Cardiac muscle cell (in vitro differentiated cells and primary cell): ENCODE measurements around the gene FUT2. TPM values are rescaled to one million over a fixed set of nuclear protein-coding genes. Genes with fewer than 3 reads are reported as not detected.
A peak's percentile ranks its signal among the peaks of the same experiment; 100 is the strongest.
"Not testable (repeated sequence)": the region's sequence is repeated elsewhere in the genome, so short reads cannot be mapped to it uniquely, and the experiment has no call there.

ENCODE experiments used
- DNase-seq, 2 donors: peaks; one replicate each; pipeline versions ENCODE4 v3.0.0 to v3.0.0-alpha.2; 2010 to 2017; ENCODE audit warnings: low read depth in 1 of 2, low spot score in 1 of 2
- H3K27ac ChIP-seq: fragments of 200-600 bp; sonication (generic); 2 replicates; pipeline ENCODE4 v1.5.1; 2016
- H3K27me3 ChIP-seq: fragments of 200-600 bp; sonication (generic); 2 replicates; pipeline ENCODE4 v1.6.0; 2016; ENCODE audit warnings: control low read depth
- H3K36me3 ChIP-seq: fragments of 200-600 bp; sonication (generic); 2 replicates; pipeline ENCODE4 v1.5.1; 2016; ENCODE audit warnings: control low read depth
- H3K4me1 ChIP-seq: fragments of 200-600 bp; sonication (generic); 2 replicates; pipeline ENCODE4 v1.8.1; 2017; ENCODE audit warnings: low read depth, mild to moderate bottlenecking, mixed run types
- H3K4me3 ChIP-seq: fragments of 200-600 bp; sonication (generic); 2 replicates; pipeline ENCODE4 v1.5.1; 2016; ENCODE audit warnings: mild to moderate bottlenecking
- H3K9me3 ChIP-seq: fragments of 200-600 bp; sonication (generic); 2 replicates; pipeline ENCODE4 v1.5.1; 2017; ENCODE audit warnings: low read depth, mild to moderate bottlenecking, control low read depth
- CTCF ChIP-seq: IDR thresholded peaks from 2 replicates; pipeline ENCODE4 v1.5.1; 2012; ENCODE audit warnings: low read depth, mild to moderate bottlenecking, low read length
- polyA plus RNA-seq: library from polyadenylated mRNA; unstranded; fragments of >200 nt; fragmentation: Nextera tagmentation; extraction: Ambion mirVana; gene quantifications from 2 replicates; pipeline ENCODE4 v1.2.1, GENCODE V29; 2016
- total RNA-seq: library from RNA; depleted of rRNA; stranded (reverse); fragments of >200 nt; gene quantifications from 2 replicates; pipeline ENCODE4 v1.2.3, GENCODE V29; 2016

FUT2 gene
- total and polyA plus RNA-seq, 2 experiments from 2014 or later, result 0.11 TPM; not detected in 1

GRCh38 chr19:48676887-48677286 lies 18.9 kb upstream of the FUT2 start:
- H3K4me1 ChIP-seq, result no peaks in the 10 kb centered on the region
- H3K9me3 ChIP-seq, result no peaks in the 10 kb centered on the region
- H3K4me3 ChIP-seq, result no peak overlapping the region
- no peak overlapping the region for H3K27ac ChIP-seq
- no peaks in the 10 kb centered on the region for H3K36me3 ChIP-seq
- no peak for DNase-seq
- H3K27me3 ChIP-seq, result no peaks in the 10 kb centered on the region
- TF ChIP-seq CTCF, result no peak

GRCh38 chr19:48678201-48678600 lies 17.6 kb upstream of the FUT2 start:
- Histone ChIP-seq H3K9me3 (no peaks in the 10 kb centered on the region), H3K4me1 (no peaks in the 10 kb centered on the region), H3K4me3 (no peak overlapping the region), H3K36me3 (no peaks in the 10 kb centered on the region), H3K27ac (no peak overlapping the region), H3K27me3 (no peaks in the 10 kb centered on the region)
- DNase-seq, result no peak
- TF ChIP-seq CTCF, result no peak

- DNase-seq, H3K9me3 ChIP-seq, H3K4me3 ChIP-seq, H3K27me3 ChIP-seq, H3K27ac ChIP-seq, H3K4me1 ChIP-seq, H3K36me3 ChIP-seq: not testable (repeated sequence)
Measured at GRCh38 chr19:48680006-48680405, 15.8 kb upstream of the FUT2 start.

- H3K9me3 ChIP-seq, result no peaks in the 10 kb centered on the region
- no peaks in the 10 kb centered on the region for H3K36me3 ChIP-seq
- TF ChIP-seq CTCF, result no peak
- H3K4me1 ChIP-seq, result no peaks in the 10 kb centered on the region
- no peaks in the 10 kb centered on the region for H3K27me3 ChIP-seq
- H3K27ac ChIP-seq, result no peak overlapping the region
- no peak overlapping the region for H3K4me3 ChIP-seq
- DNase-seq, result no peak
Measured at GRCh38 chr19:48680436-48681126, 15.2 kb upstream of the FUT2 start.

GRCh38 chr19:48681127-48681470 lies 14.7 kb upstream of the FUT2 start:
- TF ChIP-seq CTCF, result no peak
- H3K4me3 ChIP-seq, result no peak overlapping the region
- DNase-seq, result peak in 1 of 2 donors; percentile 93
- H3K9me3 ChIP-seq, result no peaks in the 10 kb centered on the region
- no peaks in the 10 kb centered on the region for H3K36me3 ChIP-seq
- no peaks in the 10 kb centered on the region for H3K27me3 ChIP-seq
- no peaks in the 10 kb centered on the region for H3K4me1 ChIP-seq
- no peak overlapping the region for H3K27ac ChIP-seq

GRCh38 chr19:48683349-48683748 lies 12.4 kb upstream of the FUT2 start:
- Histone ChIP-seq H3K36me3 (no peaks in the 10 kb centered on the region), H3K4me3 (no peak overlapping the region), H3K27ac (no peak overlapping the region), H3K9me3 (no peaks in the 10 kb centered on the region), H3K27me3 (no peaks in the 10 kb centered on the region), H3K4me1 (no peaks in the 10 kb centered on the region)
- DNase-seq, result peak in 1 of 2 donors; percentile 65
- TF ChIP-seq CTCF, result no peak
